Measurements from ENCODE around the gene LRP4. TPM values are rescaled to one million over a fixed set of nuclear protein-coding genes. Genes with fewer than 3 reads are reported as not detected.

The LRP4 gene
- polyA plus RNA-seq, 1 donor: 15.6 TPM

DNA sequence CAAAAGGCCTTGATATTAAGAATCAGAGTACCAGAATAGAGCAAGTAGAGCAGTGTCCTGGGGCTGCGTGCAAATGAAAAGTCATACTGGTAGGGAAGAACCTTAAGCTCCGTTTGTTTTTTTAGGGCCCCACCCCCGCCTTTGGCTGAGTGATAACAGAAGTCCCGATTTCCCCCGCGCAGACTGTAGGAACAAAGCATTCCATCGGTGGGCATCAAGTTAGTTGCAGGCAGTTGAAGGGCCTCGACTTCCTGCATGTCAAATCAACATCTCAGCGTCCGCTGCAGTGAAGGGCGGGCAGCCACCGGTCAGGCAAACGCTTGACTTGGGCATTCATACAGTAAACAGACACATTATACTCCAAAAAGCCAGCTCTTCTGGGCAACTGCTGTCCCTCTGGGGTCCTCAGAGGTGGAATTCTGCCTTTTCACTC, 11.7 kb downstream of the LRP4 start:
- Histone ChIP-seq H3K4me1 (ENCODE audit: control insufficient read depth, insufficient read depth, low read length) (peaks cover 3% of the 10 kb centered on the region), H3K4me3 (ENCODE audit: low read length) (no peak overlapping the region), H3K9me3 (ENCODE audit: control insufficient read depth, low read depth, low read length) (no peaks in the 10 kb centered on the region), H3K36me3 (ENCODE audit: control insufficient read depth, insufficient read depth, low read length) (peaks cover 3% of the 10 kb centered on the region), H3K27me3 (ENCODE audit: control insufficient read depth, insufficient read depth, low read length) (no peaks in the 10 kb centered on the region), H3K27ac (ENCODE audit: low read length) (no peak overlapping the region)
- WGBS (ENCODE audit: insufficient coverage, low lambda C conversion rate): no CpG with 5 or more reads among the region's 13 CpGs
- no peak for DNase-seq

DNA sequence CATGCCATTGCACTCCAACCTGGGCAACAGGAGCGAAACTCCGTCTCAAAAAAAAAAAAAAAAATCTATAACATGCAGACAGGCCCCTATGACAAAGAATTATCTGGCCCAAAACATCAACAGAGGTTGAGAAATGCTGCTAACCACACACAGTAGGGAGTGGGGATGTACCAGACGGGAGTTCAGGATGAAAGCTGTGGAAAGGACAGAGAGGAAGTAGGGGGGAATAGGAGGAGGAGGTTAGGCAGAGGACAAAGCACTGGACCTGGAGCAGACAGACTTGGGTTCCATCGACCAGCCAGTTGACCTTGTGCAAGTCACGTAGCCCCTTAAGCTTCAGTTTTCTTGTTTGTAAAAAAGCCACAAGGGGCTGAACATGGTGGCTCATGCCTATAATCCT, 12.5 kb downstream of the LRP4 start:
- no peak overlapping the region for H3K27ac ChIP-seq (ENCODE audit: low read length)
- H3K36me3 ChIP-seq (ENCODE audit: control insufficient read depth, insufficient read depth, low read length): peaks cover 3% of the 10 kb centered on the region
- no peaks in the 10 kb centered on the region for H3K9me3 ChIP-seq (ENCODE audit: control insufficient read depth, low read depth, low read length)
- H3K4me3 ChIP-seq (ENCODE audit: low read length): no peak overlapping the region
- no peak for DNase-seq
- H3K27me3 ChIP-seq (ENCODE audit: control insufficient read depth, insufficient read depth, low read length): no peaks in the 10 kb centered on the region
- no CpG with 5 or more reads among the region's 5 CpGs for WGBS (ENCODE audit: insufficient coverage, low lambda C conversion rate)
- H3K4me1 ChIP-seq (ENCODE audit: control insufficient read depth, insufficient read depth, low read length): peaks cover 3% of the 10 kb centered on the region

DNA sequence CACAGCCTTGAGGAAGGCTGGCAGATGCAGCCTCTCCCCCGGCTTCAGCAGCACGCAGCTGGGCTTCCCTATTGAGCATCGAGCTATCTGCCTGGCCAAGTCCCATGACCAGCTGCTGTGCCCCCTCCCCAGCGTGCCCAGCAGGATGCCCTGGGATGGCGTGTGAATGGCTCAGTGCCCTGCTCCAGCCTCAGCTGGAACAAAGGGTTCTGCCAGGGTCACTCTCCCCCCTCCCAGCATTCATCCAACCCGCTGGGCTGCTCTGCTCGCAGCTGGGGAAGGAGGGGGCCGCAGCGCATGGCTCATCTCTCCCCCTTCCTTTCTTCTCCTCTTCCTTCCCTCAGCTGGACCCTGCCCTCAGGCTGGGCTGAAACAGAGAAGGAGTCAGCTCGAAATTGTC, 14.5 kb downstream of the LRP4 start:
- Histone ChIP-seq H3K4me1 (ENCODE audit: control insufficient read depth, insufficient read depth, low read length) (peaks cover 3% of the 10 kb centered on the region), H3K4me3 (ENCODE audit: low read length) (no peak overlapping the region), H3K27ac (ENCODE audit: low read length) (no peak overlapping the region), H3K9me3 (ENCODE audit: control insufficient read depth, low read depth, low read length) (no peaks in the 10 kb centered on the region), H3K27me3 (ENCODE audit: control insufficient read depth, insufficient read depth, low read length) (no peaks in the 10 kb centered on the region), H3K36me3 (ENCODE audit: control insufficient read depth, insufficient read depth, low read length) (peaks cover 12% of the 10 kb centered on the region)
- no peak for DNase-seq
- no CpG with 5 or more reads among the region's 10 CpGs for WGBS (ENCODE audit: insufficient coverage, low lambda C conversion rate)

DNA sequence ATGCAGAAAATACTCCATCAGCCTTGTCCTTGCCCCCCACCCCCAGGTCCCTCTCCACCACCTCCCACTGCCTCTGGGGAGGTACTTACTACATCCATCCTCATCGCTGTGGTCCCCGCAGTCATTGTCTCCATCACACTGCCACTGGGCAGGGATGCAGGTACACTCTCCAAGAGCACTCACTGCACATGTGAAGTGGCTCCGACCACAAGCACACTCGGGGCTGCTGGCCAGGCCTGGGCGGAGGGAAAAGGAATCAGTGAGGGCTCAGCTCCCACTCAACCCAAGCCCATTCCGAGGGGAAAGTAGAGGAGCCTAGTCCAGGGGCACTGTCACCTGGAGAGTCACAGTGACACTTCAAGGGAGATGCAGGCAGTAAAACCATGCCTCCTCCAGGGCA, 15.7 kb downstream of the LRP4 start:
- no peak for DNase-seq

DNA sequence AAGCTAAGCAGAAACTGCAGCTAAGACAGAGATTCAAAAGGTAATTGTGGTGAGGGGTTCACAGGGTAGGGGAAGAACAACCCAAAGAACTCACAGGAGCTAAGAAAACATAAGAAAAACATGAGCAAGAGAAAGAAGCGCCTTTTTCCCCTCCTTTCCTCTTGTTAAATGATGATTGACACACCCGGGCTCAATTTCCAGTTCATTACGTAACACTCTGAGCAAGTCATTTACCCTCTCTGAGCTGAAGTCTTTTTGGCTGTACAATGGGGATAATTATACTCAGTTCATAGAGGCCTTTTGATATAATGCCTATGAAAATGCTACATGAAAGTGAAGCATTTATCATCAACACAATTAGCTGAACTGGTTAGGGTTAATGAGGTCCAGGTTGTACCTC, 17.2 kb downstream of the LRP4 start:
- H3K36me3 ChIP-seq (ENCODE audit: control insufficient read depth, insufficient read depth, low read length): peaks cover 18% of the 10 kb centered on the region

More for the DNA sequence above, 15.7 kb downstream of the LRP4 start:
- Histone ChIP-seq H3K27me3 (ENCODE audit: control insufficient read depth, insufficient read depth, low read length) (no peaks in the 10 kb centered on the region), H3K36me3 (ENCODE audit: control insufficient read depth, insufficient read depth, low read length) (peaks cover 18% of the 10 kb centered on the region), H3K27ac (ENCODE audit: low read length) (no peak overlapping the region), H3K4me1 (ENCODE audit: control insufficient read depth, insufficient read depth, low read length) (no peaks in the 10 kb centered on the region), H3K9me3 (ENCODE audit: control insufficient read depth, low read depth, low read length) (no peaks in the 10 kb centered on the region), H3K4me3 (ENCODE audit: low read length) (no peak overlapping the region)
- WGBS (ENCODE audit: insufficient coverage, low lambda C conversion rate): no CpG with 5 or more reads among the region's 6 CpGs

DNA sequence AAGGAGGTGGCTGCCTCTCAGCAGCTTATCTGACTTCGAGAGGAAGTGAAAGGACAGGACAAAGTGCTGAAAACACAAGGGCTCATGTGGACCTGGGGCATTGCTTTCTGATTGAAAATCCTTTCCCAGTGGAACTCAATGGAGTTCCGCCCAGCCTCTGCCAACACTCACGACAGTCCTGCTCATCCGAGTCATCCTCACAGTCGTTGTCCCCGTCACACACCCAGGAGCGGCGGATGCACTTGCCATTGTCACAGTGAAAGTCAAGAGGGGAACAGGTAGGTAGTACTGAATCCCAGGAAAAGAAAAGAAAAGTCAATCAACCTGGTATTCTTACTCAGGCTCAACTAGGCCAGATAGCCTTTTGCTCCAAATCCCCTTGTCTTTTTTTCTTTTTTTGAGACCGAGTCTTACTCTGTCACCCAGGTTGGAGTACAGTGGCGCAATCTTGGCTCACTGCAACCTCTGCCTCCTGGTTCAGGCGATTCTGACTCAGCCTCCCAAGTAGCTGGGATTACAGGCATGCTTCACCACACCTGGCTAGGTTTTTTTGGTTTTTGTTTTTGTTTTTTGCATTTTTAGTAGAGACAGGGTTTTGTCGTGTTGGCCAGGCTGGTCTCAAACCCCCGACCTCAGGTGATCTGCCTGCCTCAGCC, 18.1 kb downstream of the LRP4 start:
- H3K4me1 ChIP-seq (ENCODE audit: control insufficient read depth, insufficient read depth, low read length): no peaks in the 10 kb centered on the region
- H3K27ac ChIP-seq (ENCODE audit: low read length): no peak overlapping the region
- no peaks in the 10 kb centered on the region for H3K9me3 ChIP-seq (ENCODE audit: control insufficient read depth, low read depth, low read length)
- no peak for DNase-seq
- H3K4me3 ChIP-seq (ENCODE audit: low read length): no peak overlapping the region
- peaks cover 25% of the 10 kb centered on the region for H3K36me3 ChIP-seq (ENCODE audit: control insufficient read depth, insufficient read depth, low read length)
- no CpG with 5 or more reads among the region's 13 CpGs for WGBS (ENCODE audit: insufficient coverage, low lambda C conversion rate)
- H3K27me3 ChIP-seq (ENCODE audit: control insufficient read depth, insufficient read depth, low read length): no peaks in the 10 kb centered on the region

More for the DNA sequence above, 17.2 kb downstream of the LRP4 start:
- Histone ChIP-seq H3K27me3 (ENCODE audit: control insufficient read depth, insufficient read depth, low read length) (no peaks in the 10 kb centered on the region), H3K9me3 (ENCODE audit: control insufficient read depth, low read depth, low read length) (no peaks in the 10 kb centered on the region), H3K27ac (ENCODE audit: low read length) (no peak overlapping the region), H3K4me3 (ENCODE audit: low read length) (no peak overlapping the region), H3K4me1 (ENCODE audit: control insufficient read depth, insufficient read depth, low read length) (no peaks in the 10 kb centered on the region)
- DNase-seq: no peak
- 67% methylated on average over 1 of the region's 3 CpGs for WGBS (ENCODE audit: insufficient coverage, low lambda C conversion rate)

DNA sequence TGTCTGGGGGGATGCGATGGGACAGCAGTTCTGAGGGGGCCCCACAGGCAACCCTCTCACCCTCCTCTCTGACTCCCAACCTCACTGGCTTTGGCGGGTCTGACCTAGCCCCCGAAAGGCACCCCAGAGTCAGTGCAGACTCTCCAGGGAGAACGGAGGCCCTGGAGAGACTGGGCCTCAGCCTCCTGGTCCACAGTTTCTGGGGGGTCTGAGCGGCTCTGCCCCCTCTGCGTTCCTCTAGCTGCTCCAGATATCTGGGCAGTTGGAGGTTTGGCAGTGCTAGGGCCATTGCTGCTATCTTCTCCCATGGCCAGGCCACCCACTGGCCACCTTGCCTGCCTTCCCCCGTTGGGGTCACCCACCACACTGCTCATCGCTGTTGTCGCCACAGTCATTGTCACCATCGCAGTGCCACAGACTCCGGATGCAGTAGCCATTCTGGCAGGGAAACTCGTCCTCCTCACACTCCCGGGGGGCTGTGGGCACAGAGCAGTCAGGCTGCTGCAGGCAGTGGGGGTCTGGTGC, 18.8 kb downstream of the LRP4 start:
- Histone ChIP-seq H3K27me3 (ENCODE audit: control insufficient read depth, insufficient read depth, low read length) (no peaks in the 10 kb centered on the region), H3K9me3 (ENCODE audit: control insufficient read depth, low read depth, low read length) (no peaks in the 10 kb centered on the region), H3K4me1 (ENCODE audit: control insufficient read depth, insufficient read depth, low read length) (no peaks in the 10 kb centered on the region), H3K4me3 (ENCODE audit: low read length) (no peak overlapping the region), H3K27ac (ENCODE audit: low read length) (no peak overlapping the region), H3K36me3 (ENCODE audit: control insufficient read depth, insufficient read depth, low read length) (peaks cover 26% of the 10 kb centered on the region)
- no peak for DNase-seq
- WGBS (ENCODE audit: insufficient coverage, low lambda C conversion rate): no CpG with 5 or more reads among the region's 13 CpGs

DNA sequence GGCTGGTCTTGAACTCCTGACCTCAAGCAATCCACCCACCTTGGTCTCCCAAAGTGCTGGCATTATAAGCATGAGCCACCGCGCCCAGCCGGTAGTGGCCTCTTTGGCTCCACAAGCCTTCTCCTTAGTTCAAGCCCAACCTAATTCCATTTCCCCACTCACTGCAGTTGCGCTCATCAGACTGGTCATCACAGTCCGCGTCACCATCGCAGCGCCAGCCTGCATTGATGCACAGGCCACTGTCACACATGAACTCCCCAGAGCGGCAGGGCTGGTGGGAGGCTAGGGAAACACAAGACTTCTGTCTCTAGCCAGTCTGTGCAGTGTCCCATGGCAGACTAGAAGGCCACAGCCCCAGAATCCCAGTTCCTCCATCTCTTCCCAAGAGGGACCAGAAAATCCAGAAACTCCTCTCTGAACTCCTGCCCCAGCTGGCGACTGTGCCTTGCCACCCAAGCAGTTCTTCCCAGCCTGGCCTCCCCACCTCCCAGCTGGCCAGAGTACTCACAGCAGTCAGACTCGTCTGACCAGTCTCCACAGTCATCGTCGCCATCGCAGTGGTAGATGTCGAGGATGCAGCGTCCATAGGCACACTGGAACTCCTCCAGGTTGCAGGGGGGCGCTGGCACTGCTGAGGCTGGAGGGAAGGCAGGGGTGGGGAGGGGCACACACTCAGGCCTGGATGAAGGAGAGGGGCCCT, 19.8 kb downstream of the LRP4 start:
- H3K27ac ChIP-seq (ENCODE audit: low read length): no peak overlapping the region
- no peak overlapping the region for H3K4me3 ChIP-seq (ENCODE audit: low read length)
- peaks cover 28% of the 10 kb centered on the region for H3K36me3 ChIP-seq (ENCODE audit: control insufficient read depth, insufficient read depth, low read length)
- H3K27me3 ChIP-seq (ENCODE audit: control insufficient read depth, insufficient read depth, low read length): no peaks in the 10 kb centered on the region
- no peaks in the 10 kb centered on the region for H3K4me1 ChIP-seq (ENCODE audit: control insufficient read depth, insufficient read depth, low read length)
- DNase-seq: no peak
- no CpG with 5 or more reads among the region's 17 CpGs for WGBS (ENCODE audit: insufficient coverage, low lambda C conversion rate)
- no peaks in the 10 kb centered on the region for H3K9me3 ChIP-seq (ENCODE audit: control insufficient read depth, low read depth, low read length)

DNA sequence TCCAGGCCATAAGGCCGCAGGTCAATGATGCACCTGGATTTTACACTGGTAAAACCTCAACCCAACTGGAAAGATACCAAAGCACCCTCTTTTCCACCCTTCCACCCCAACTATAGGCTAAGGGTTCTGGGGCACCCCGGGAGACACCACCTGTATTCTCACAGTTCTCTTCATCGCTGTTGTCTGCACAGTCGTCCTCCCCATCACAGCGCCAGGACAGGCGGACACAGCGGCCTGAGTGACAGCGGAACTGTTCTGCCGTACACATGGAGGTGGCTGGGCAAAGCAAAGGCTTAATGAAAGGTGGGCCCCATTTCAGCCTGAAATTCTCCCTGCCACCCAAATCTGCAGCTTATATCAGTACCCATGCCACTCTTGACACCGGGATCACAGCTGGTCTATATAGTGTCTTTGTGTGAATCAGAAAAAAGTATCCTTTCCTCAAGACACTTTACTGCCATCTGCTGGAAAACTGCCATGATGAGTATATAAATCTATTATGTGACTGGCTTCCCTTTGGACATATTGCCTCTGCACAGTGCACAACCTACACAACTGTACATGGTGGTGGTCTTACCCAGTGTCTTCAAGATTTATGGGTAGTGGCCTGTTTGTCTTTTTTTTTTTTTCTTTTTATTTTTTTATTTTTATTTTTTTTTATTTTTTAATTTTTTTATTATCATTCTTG, 21.5 kb downstream of the LRP4 start:
- DNase-seq: no peak
- peaks cover 36% of the 10 kb centered on the region for H3K36me3 ChIP-seq (ENCODE audit: control insufficient read depth, insufficient read depth, low read length)
- H3K4me1 ChIP-seq (ENCODE audit: control insufficient read depth, insufficient read depth, low read length): no peaks in the 10 kb centered on the region
- H3K27ac ChIP-seq (ENCODE audit: low read length): no peak overlapping the region
- H3K4me3 ChIP-seq (ENCODE audit: low read length): no peak overlapping the region
- no CpG with 5 or more reads among the region's 10 CpGs for WGBS (ENCODE audit: insufficient coverage, low lambda C conversion rate)
- no peaks in the 10 kb centered on the region for H3K9me3 ChIP-seq (ENCODE audit: control insufficient read depth, low read depth, low read length)
- no peaks in the 10 kb centered on the region for H3K27me3 ChIP-seq (ENCODE audit: control insufficient read depth, insufficient read depth, low read length)

DNA sequence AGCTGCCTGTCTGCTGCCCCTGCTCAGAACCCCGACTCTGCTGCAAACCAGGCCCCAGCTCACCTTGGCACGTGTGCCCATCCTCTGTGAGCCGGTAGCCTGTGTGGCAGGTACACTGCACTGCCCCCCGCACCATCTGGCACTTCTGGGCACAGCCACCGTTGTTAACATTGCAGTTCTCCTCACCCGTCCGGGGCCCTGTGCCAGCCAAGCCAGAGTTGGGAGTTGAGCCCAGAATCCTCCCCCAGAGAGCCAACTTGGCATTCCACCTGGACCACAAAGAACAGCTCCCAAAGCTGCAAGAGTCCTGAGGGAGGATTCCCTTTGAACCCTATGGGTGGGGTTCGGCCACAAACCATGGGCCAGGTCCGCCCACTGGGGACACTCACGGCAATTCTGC, 22.5 kb downstream of the LRP4 start:
- Histone ChIP-seq H3K4me1 (ENCODE audit: control insufficient read depth, insufficient read depth, low read length) (no peaks in the 10 kb centered on the region), H3K9me3 (ENCODE audit: control insufficient read depth, low read depth, low read length) (no peaks in the 10 kb centered on the region), H3K27ac (ENCODE audit: low read length) (no peak overlapping the region), H3K27me3 (ENCODE audit: control insufficient read depth, insufficient read depth, low read length) (no peaks in the 10 kb centered on the region), H3K36me3 (ENCODE audit: control insufficient read depth, insufficient read depth, low read length) (peaks cover 36% of the 10 kb centered on the region), H3K4me3 (ENCODE audit: low read length) (no peak overlapping the region)
- no CpG with 5 or more reads among the region's 10 CpGs for WGBS (ENCODE audit: insufficient coverage, low lambda C conversion rate)
- DNase-seq: no peak

Measured in large intestine (tissue), 3 donors.